OCI-LY1 (cell line): Measurements from ENCODE around the gene LRMDA.

Source experiments
- H2AFZ ChIP-seq: fragments of 200-600 bp; sonication (generic), shearing (Covaris generic); 2 replicates; pipeline ENCODE4 v1.6.0; 2014; ENCODE audit warnings: antibody characterized with exemption, mild to moderate bottlenecking, low read length
- H3F3A ChIP-seq: fragments of 200-600 bp; sonication (generic), shearing (Covaris generic); 2 replicates; pipeline ENCODE4 v1.6.0; 2014; ENCODE audit warnings: mild to moderate bottlenecking, antibody characterized with exemption, low read length, moderate library complexity; ENCODE audit not compliant: insufficient read depth
- H3K27ac ChIP-seq: fragments of 200-600 bp; sonication (generic); 2 replicates; pipeline ENCODE4 v1.5.1; 2014; ENCODE audit warnings: low read length, mixed run types, mild to moderate bottlenecking, low read depth; ENCODE audit not compliant: poor library complexity, severe bottlenecking
- H3K27me3 ChIP-seq: fragments of 200-600 bp; sonication (generic); 2 replicates; pipeline ENCODE4 v1.6.0; 2014; ENCODE audit warnings: antibody characterized with exemption, mild to moderate bottlenecking, low read length, moderate library complexity; ENCODE audit not compliant: insufficient read depth
- H3K36me3 ChIP-seq: fragments of 200-600 bp; sonication (generic); 2 replicates; pipeline ENCODE4 v1.6.1; 2014; ENCODE audit warnings: mild to moderate bottlenecking, antibody characterized with exemption, low read length, moderate library complexity, mixed read lengths; ENCODE audit not compliant: insufficient read depth
- H3K4me1 ChIP-seq: fragments of 200-600 bp; sonication (generic); 2 replicates; pipeline ENCODE4 v1.5.1; 2014; ENCODE audit warnings: mild to moderate bottlenecking, low read length, moderate library complexity; ENCODE audit not compliant: insufficient read depth, severe bottlenecking
- H3K4me2 ChIP-seq: fragments of 200-600 bp; sonication (generic), shearing (Covaris generic); 2 replicates; pipeline ENCODE4 v1.6.1; 2014; ENCODE audit warnings: low read length
- H3K4me3 ChIP-seq: fragments of 200-600 bp; sonication (generic); 2 replicates; pipeline ENCODE4 v1.5.1; 2014; ENCODE audit warnings: low read length, low read depth, mild to moderate bottlenecking, mixed read lengths; ENCODE audit not compliant: poor library complexity, severe bottlenecking
- H3K79me2 ChIP-seq: fragments of 200-600 bp; shearing (Covaris generic); 2 replicates; pipeline ENCODE4 v1.6.1; 2016; ENCODE audit warnings: mixed run types, low read length, mixed read lengths; ENCODE audit not compliant: insufficient read depth
- H3K9ac ChIP-seq: fragments of 200-600 bp; sonication (generic), shearing (Covaris generic); 2 replicates; pipeline ENCODE4 v1.6.1; 2014; ENCODE audit warnings: mild to moderate bottlenecking, low read length, mixed read lengths
- H3K9me2 ChIP-seq: fragments of 200-600 bp; sonication (generic), shearing (Covaris generic); 2 replicates; pipeline ENCODE4 v1.6.1; 2014; ENCODE audit warnings: low read depth, mild to moderate bottlenecking, low read length, mixed read lengths
- H3K9me3 ChIP-seq: fragments of 200-600 bp; shearing (Covaris generic); 2 replicates; pipeline ENCODE4 v1.6.1; 2014; ENCODE audit warnings: low read length, mixed read lengths
- H4K20me1 ChIP-seq: fragments of 200-600 bp; sonication (generic), shearing (Covaris generic); 2 replicates; pipeline ENCODE4 v1.6.0; 2016; ENCODE audit warnings: mild to moderate bottlenecking, low read length; ENCODE audit not compliant: insufficient read depth
- CTCF ChIP-seq: fragments of 200-600 bp; sonication (generic), shearing (Covaris generic); IDR thresholded peaks from 2 replicates; pipeline ENCODE4 v1.5.1; 2017; ENCODE audit warnings: mild to moderate bottlenecking, antibody characterized with exemption, low read length, moderate library complexity, mixed read lengths
- EZH2 ChIP-seq: fragments of 200-600 bp; sonication (generic), shearing (Covaris generic); IDR thresholded peaks from 2 replicates; pipeline ENCODE4 v1.8.0; 2017; ENCODE audit warnings: borderline replicate concordance, mixed run types, mild to moderate bottlenecking, antibody characterized with exemption, low read length, moderate library complexity, mixed read lengths

LRMDA gene

DNA sequence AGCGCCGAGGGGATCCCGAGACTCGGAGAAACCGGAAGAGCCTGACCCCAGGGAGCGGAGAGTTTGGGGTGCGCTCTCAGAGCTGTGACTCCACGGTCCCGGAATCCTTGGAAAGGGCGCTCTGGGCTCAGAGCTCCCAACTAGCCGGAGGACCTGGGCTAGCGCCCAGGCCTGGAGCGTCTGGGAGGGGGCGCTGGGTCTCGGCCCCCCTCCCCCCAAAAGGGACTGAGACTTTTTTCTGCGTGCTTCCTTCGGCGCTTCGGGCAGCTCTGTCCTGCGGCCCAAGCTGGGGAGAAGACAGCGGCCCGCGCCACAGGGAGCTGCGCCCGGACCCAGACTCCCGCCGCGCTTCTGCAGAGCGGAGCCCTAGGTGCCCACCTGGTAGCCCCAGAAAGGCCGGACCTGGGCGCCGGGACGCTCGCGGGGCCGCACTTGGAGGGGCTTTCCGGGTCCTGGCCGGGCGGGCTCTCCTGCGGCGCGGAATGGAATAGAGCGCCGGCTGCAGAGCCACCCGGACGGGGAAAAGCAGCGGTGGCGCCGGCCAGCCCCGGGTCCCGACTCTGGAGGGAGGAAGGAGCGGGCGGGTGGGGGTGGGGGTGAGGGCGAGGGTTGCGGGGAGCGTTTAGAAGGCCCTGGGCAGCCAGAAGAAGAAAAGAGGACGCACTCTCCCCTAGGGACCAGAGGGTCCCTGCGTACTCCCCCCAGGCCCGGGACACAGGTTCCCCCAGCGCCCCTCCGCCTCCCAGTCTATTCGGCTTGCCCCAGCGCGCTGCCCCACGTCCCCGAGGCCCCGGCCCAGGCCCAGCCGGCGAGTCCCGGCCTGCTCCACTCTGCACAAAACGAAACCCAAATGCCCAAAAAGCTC, 34.6 kb upstream of the LRMDA start:
- no peaks in the 10 kb centered on the region for H3F3A ChIP-seq
- H3K27ac ChIP-seq, result no peak overlapping the region
- H3K27me3 ChIP-seq, result no peaks in the 10 kb centered on the region
- no peaks in the 10 kb centered on the region for H3K4me1 ChIP-seq
- TF ChIP-seq CTCF (no peak), EZH2 (no peak)
- no peak overlapping the region for H3K9ac ChIP-seq
- H2AFZ ChIP-seq, result no peak overlapping the region
- no peak overlapping the region for H3K4me2 ChIP-seq
- H3K79me2 ChIP-seq, result no peaks in the 10 kb centered on the region
- no peak overlapping the region for H3K4me3 ChIP-seq
- H4K20me1 ChIP-seq, result no peaks in the 10 kb centered on the region
- no peaks in the 10 kb centered on the region for H3K9me3 ChIP-seq
- no peaks in the 10 kb centered on the region for H3K36me3 ChIP-seq
- no peaks in the 10 kb centered on the region for H3K9me2 ChIP-seq

- no peak overlapping the region for H2AFZ ChIP-seq
Measured at GRCh38 chr10:75397496-75398199, 33.8 kb upstream of the LRMDA start.

DNA sequence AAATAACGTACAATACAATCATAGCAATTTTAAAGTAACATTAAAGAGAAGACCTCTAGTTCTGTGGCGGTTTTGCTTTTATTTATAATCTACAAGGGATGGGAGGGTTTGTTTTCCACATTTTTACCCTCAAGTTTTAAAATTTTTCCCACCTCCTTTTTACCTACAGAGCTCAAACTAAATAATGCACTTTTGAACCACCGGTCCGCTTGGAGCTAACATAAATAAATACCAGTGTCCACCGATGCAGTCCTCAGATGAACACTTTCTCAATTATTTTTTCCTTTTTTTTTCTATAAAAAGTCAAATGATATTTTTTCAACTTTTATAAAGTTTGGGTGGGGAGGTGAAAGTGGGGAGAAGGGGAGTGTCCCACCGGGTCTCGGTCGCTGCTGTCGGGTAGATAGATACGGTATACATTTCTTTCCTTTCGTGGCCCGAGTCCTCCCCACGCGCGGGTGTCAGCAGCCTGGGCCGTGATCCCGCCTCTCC, 33.2 kb upstream of the LRMDA start:
- H3K4me3 ChIP-seq, result no peak overlapping the region
- H3K9me3 ChIP-seq, result no peaks in the 10 kb centered on the region
- H2AFZ ChIP-seq, result no peak overlapping the region
- H4K20me1 ChIP-seq, result no peaks in the 10 kb centered on the region
- no peak overlapping the region for H3K9ac ChIP-seq
- H3K9me2 ChIP-seq, result no peaks in the 10 kb centered on the region
- no peak overlapping the region for H3K27ac ChIP-seq
- no peaks in the 10 kb centered on the region for H3K79me2 ChIP-seq
- H3K4me1 ChIP-seq, result no peaks in the 10 kb centered on the region
- no peak overlapping the region for H3K4me2 ChIP-seq
- no peaks in the 10 kb centered on the region for H3F3A ChIP-seq
- no peaks in the 10 kb centered on the region for H3K27me3 ChIP-seq
- TF ChIP-seq CTCF (no peak), EZH2 (no peak)
- no peaks in the 10 kb centered on the region for H3K36me3 ChIP-seq

More at GRCh38 chr10:75397496-75398199, 33.8 kb upstream of the LRMDA start:
- Histone ChIP-seq H3K36me3 (no peaks in the 10 kb centered on the region), H3F3A (no peaks in the 10 kb centered on the region), H3K79me2 (no peaks in the 10 kb centered on the region), H3K9me3 (no peaks in the 10 kb centered on the region), H3K4me2 (no peak overlapping the region), H3K4me1 (no peaks in the 10 kb centered on the region), H3K27ac (no peak overlapping the region), H3K4me3 (no peak overlapping the region), H3K9me2 (no peaks in the 10 kb centered on the region), H3K9ac (no peak overlapping the region), H3K27me3 (no peaks in the 10 kb centered on the region), H4K20me1 (no peaks in the 10 kb centered on the region)
- no peak for TF ChIP-seq CTCF
